ENCODE results near the gene AP3B1.

- TF ChIP-seq CTCF (conservative IDR thresholded peaks at IDR 0.05; ENCODE audit: low read length) (no peak), EZH2phosphoT487 (IDR thresholded peaks at IDR 0.05; ENCODE audit: borderline replicate concordance, low read depth, low read length) (no peak)
Measured at GRCh38 chr5:78078858-78079257, 215.6 kb downstream of the AP3B1 start.

Data from OCI-LY7 (cell line).